ENCODE data around the gene PKP3.

DNA sequence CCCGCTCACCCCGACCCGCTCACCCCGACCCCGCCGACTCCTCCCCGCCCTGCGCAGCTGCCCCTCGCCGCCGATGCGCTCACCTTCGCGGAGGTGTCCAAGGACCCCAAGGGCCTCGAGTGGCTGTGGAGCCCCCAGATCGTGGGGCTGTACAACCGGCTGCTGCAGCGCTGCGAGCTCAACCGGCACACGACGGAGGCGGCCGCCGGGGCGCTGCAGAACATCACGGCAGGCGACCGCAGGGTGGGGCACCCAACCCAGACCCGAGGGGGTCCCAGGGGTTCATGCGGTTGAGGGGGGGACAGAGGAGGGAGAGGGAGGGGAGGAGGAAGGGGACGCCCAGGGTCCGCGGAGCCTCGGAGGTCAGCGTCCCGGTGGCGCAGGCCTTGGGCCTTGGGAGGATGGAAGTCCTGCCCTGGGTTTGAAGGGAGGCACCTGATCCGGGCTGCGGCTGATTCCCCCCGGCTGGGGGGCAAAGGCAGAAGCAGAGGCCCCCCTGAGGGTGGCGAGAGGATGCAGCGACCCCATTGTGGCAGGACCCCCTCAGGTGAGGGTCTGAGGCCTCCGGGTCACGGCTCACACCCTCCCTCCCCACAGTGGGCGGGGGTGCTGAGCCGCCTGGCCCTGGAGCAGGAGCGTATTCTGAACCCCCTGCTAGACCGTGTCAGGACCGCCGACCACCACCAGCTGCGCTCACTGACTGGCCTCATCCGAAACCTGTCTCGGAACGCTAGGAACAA is 9.2 kb downstream of the PKP3 start:
- TF ChIP-seq POLR2A (IDR thresholded peaks at IDR 0.05) = no peak
- TF ChIP-seq, protein P1, sequence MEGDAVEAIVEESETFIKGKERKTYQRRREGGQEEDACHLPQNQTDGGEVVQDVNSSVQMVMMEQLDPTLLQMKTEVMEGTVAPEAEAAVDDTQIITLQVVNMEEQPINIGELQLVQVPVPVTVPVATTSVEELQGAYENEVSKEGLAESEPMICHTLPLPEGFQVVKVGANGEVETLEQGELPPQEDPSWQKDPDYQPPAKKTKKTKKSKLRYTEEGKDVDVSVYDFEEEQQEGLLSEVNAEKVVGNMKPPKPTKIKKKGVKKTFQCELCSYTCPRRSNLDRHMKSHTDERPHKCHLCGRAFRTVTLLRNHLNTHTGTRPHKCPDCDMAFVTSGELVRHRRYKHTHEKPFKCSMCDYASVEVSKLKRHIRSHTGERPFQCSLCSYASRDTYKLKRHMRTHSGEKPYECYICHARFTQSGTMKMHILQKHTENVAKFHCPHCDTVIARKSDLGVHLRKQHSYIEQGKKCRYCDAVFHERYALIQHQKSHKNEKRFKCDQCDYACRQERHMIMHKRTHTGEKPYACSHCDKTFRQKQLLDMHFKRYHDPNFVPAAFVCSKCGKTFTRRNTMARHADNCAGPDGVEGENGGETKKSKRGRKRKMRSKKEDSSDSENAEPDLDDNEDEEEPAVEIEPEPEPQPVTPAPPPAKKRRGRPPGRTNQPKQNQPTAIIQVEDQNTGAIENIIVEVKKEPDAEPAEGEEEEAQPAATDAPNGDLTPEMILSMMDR (IDR thresholded peaks at IDR 0.05) = no peak
